HepG2 (cell line): Measurements from ENCODE around the gene COMMD7. TPM values are rescaled to one million over a fixed set of nuclear protein-coding genes. Genes with fewer than 3 reads are reported as not detected.

Experiments used
- AHR ChIP-seq: IDR thresholded peaks from 2 replicates; pipeline ENCODE4 v1.6.1; 2018; ENCODE audit warnings: missing genetic modification reagents, missing compliant biosample characterization
- ASH2L ChIP-seq: fragments of 300-600, 200-600 bp; sonication (generic); IDR thresholded peaks from 2 replicates; pipeline ENCODE4 v1.7.0; 2017; ENCODE audit warnings: low read depth, mild to moderate bottlenecking, moderate library complexity, mixed read lengths, low read length; ENCODE audit not compliant: insufficient read length
- CEBPG ChIP-seq: IDR thresholded peaks from 2 replicates; pipeline ENCODE4 v1.6.1; 2016
- CHD4 ChIP-seq: fragments of 200-600 bp; sonication (generic); IDR thresholded peaks from 2 replicates; pipeline ENCODE4 v1.7.0; 2017; ENCODE audit warnings: mild to moderate bottlenecking, low read length, borderline replicate concordance
- RFXAP ChIP-seq: sonication (generic); formaldehyde crosslinking; IDR thresholded peaks from 2 replicates; pipeline ENCODE4 v1.4.0; 2020; ENCODE audit warnings: missing genetic modification reagents, borderline replicate concordance
- SIX1 ChIP-seq: sonication (generic); formaldehyde crosslinking; IDR thresholded peaks from 2 replicates; pipeline ENCODE4 v1.4.0; 2020; ENCODE audit warnings: missing genetic modification reagents, borderline replicate concordance
- ZBTB33 ChIP-seq: sonication (generic); formaldehyde crosslinking; IDR thresholded peaks from 2 replicates; pipeline ENCODE4 v1.4.0; 2020; ENCODE audit warnings: missing genetic modification reagents
- ZGPAT ChIP-seq: IDR thresholded peaks from 2 replicates; pipeline ENCODE4 v1.6.1; 2016; ENCODE audit warnings: mild to moderate bottlenecking
- ZNF142 ChIP-seq: sonication (generic); formaldehyde crosslinking; IDR thresholded peaks from 2 replicates; pipeline ENCODE4 v1.4.0; 2020; ENCODE audit warnings: missing genetic modification reagents
- ZNF18 ChIP-seq: sonication (generic); formaldehyde crosslinking; IDR thresholded peaks from 2 replicates; pipeline ENCODE4 v1.8.0; 2022; ENCODE audit warnings: mild to moderate bottlenecking, missing genetic modification reagents; ENCODE audit not compliant: insufficient replicate concordance
- ZNF441 ChIP-seq: sonication (generic); formaldehyde crosslinking; IDR thresholded peaks from 2 replicates; pipeline ENCODE4 v1.7.0; 2021; ENCODE audit warnings: missing genetic modification reagents, borderline replicate concordance
- ZNF546 ChIP-seq: sonication (generic); formaldehyde crosslinking; conservative IDR thresholded peaks from 2 replicates; pipeline ENCODE4 v1.8.1; 2023; ENCODE audit warnings: mild to moderate bottlenecking, missing genetic modification reagents
- ZNF629 ChIP-seq: sonication (generic); formaldehyde crosslinking; conservative IDR thresholded peaks from 2 replicates; pipeline ENCODE4 v1.5.0; 2020; ENCODE audit warnings: missing genetic modification reagents
- ZNF709 ChIP-seq: sonication (generic); formaldehyde crosslinking; IDR thresholded peaks from 2 replicates; pipeline ENCODE4 v1.5.0; 2020; ENCODE audit warnings: mild to moderate bottlenecking, missing genetic modification reagents
- ZNF749 ChIP-seq: sonication (generic); formaldehyde crosslinking; IDR thresholded peaks from 2 replicates; pipeline ENCODE4 v1.8.0; 2022; ENCODE audit warnings: mild to moderate bottlenecking, missing genetic modification reagents, moderate library complexity, borderline replicate concordance
- ZNF792 ChIP-seq: IDR thresholded peaks from 2 replicates; pipeline ENCODE4 v1.6.1; 2016
- ZNF83 ChIP-seq: sonication (generic); formaldehyde crosslinking; IDR thresholded peaks from 2 replicates; pipeline ENCODE4 v1.4.0; 2020; ENCODE audit warnings: missing genetic modification reagents, mild to moderate bottlenecking, borderline replicate concordance
- ZSCAN31 ChIP-seq: sonication (generic); formaldehyde crosslinking; IDR thresholded peaks from 2 replicates; pipeline ENCODE4 v1.5.0; 2020; ENCODE audit warnings: low read depth, mild to moderate bottlenecking, missing genetic modification reagents
- polyA plus RNA-seq, 8 experiments: library from polyadenylated mRNA; depleted of rRNA in 3 of 8; stranded (reverse) in 7 of 8; unstranded in 1 of 8; fragments of >200 nt; fragmentation: Illumina TruSeq in 4 of 8; extraction: Trizol in 4 of 8; gene quantifications; 2 replicates each; pipeline versions ENCODE4 v1.2.1 to v1.2.3, GENCODE V29; 2011 to 2016; ENCODE audit warnings: low read depth in 4 of 8, missing spikeins in 1 of 8, mixed read lengths in 1 of 8; ENCODE audit not compliant: insufficient read depth in 1 of 8
- total RNA-seq, 5 experiments: library from RNA; depleted of rRNA; stranded (reverse); fragments of >200 nt; fragmentation: Illumina TruSeq; extraction: Trizol; gene quantifications; 2 replicates each; pipeline ENCODE4 v1.2.3, GENCODE V29; 2016; ENCODE audit warnings: low read depth in 1 of 5

The COMMD7 gene
- total and polyA plus RNA-seq, 2 of the 13 experiments (the other 11 are each of a cell fraction or from before 2014, with no cell fraction given): 42.1 to 53.3 TPM

- TF ChIP-seq ZNF441 (CRISPR knock-in tag): no peak
- no peak; the same call in 1 of the 2 replicates for TF ChIP-seq AHR (CRISPR knock-in tag)
- no peak for TF ChIP-seq SIX1 (CRISPR knock-in tag)
- 0 out of 2 replicates have a peak, but pooled peaks have one; percentile 8 for TF ChIP-seq RFXAP
- TF ChIP-seq ZBTB33 (CRISPR knock-in tag): peak; percentile 80; the same call in 1 of the 2 replicates
- TF ChIP-seq ZNF629 (CRISPR knock-in tag): no peak
- no peak; the same call in 1 of the 2 replicates for TF ChIP-seq ZNF792 (CRISPR knock-in tag)
- TF ChIP-seq CHD4: no peak
- TF ChIP-seq ZGPAT (CRISPR knock-in tag): no peak
- TF ChIP-seq ZNF546 (CRISPR knock-in tag): no peak
- TF ChIP-seq ZNF18 (CRISPR knock-in tag): peak; percentile 33
- no peak for TF ChIP-seq ZNF142 (CRISPR knock-in tag)
- TF ChIP-seq ZNF709 (CRISPR knock-in tag): no peak; the same call in 1 of the 2 replicates
- no peak for TF ChIP-seq ZSCAN31 (CRISPR knock-in tag)
- no peak for TF ChIP-seq ZNF83 (CRISPR knock-in tag)
- TF ChIP-seq CEBPG (CRISPR knock-in tag): no peak
- no peak for TF ChIP-seq ASH2L
- TF ChIP-seq ZNF749 (CRISPR knock-in tag): no peak
These were observed 688 bp downstream of the COMMD7 start (continued) for GRCh38 chr20:32742322-32743236.
